Anterior cingulate cortex (tissue), 58 donors: Measurements from ENCODE around the gene MAP3K10.
"Not testable (repeated sequence)": the region's sequence is repeated elsewhere in the genome, so short reads cannot be mapped to it uniquely, and the experiment has no call there.

Experiments used
- DNase-seq, 58 donors: peaks; one replicate each; lab custom pipeline; 2025; lab: John Stamatoyannopoulos, UW

The MAP3K10 gene

GRCh38 chr19:40190891-40191835, at the start of gene MAP3K10:
Gene MAP3K10, plus strand, starts transcription at chr19:40191426. Its CDS starts 606 bp downstream, at chr19:40192032.
- peak; percentile 16 to 82 (median 70) for DNase-seq

- no peak for DNase-seq
Observed at GRCh38 chr19:40141551-40141950, 49.7 kb upstream of the MAP3K10 start.

- peak in 6 of 58 donors; percentile 3 to 50 (median 11) for DNase-seq
Observed at GRCh38 chr19:40143612-40144011, 47.6 kb upstream of the MAP3K10 start.

- no peak for DNase-seq
Observed at GRCh38 chr19:40144151-40144550, 47.1 kb upstream of the MAP3K10 start.

- no peak for DNase-seq
Observed at GRCh38 chr19:40144947-40145748, 46.1 kb upstream of the MAP3K10 start.

- not testable (repeated sequence) for DNase-seq
Observed at GRCh38 chr19:40145749-40146029, 45.5 kb upstream of the MAP3K10 start.

GRCh38 chr19:40147338-40147692, 43.9 kb upstream of the MAP3K10 start:
- no peak for DNase-seq

GRCh38 chr19:40147693-40148347, 43.4 kb upstream of the MAP3K10 start:
- peak in 2 of 58 donors; percentile 21 to 24 for DNase-seq

DNA sequence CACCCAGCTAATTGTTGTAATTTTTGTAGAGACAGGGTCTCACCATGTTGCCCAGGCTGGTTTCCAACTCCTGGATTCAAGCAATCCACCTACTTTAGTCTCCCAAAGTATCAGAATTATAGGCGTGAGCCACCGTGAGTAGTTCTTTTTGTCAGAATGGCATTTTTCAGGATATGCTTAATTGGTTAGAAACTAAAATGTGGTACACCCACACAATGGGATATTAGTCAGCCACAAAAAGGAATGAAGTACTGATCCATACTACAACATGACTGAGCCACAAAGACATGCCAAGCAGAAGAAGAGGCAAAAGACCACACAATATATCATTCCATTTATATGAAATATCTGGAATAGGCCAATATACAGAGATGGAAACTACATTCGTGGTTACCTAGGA, 41.7 kb upstream of the MAP3K10 start:
- DNase-seq = no peak

DNA sequence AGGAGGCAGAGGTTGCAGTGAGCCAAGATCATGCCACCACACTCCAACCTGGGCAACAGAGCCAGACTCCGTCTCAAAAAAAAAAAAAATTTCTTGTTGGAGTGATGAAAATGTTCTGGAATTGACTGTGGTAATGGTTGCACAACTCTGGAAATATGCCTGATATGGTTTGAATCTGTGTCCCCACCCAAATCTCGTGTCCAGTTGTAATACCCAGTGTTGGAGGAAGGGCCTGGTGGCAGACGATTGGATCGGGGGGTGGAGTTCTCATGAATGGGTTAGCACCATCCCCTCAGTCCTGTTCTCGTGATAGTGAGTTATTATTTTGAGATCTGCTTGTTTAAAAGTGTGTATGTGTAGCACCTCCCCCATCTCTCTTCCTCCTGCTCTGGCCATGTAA, 41.1 kb upstream of the MAP3K10 start:
- DNase-seq = no peak

DNA sequence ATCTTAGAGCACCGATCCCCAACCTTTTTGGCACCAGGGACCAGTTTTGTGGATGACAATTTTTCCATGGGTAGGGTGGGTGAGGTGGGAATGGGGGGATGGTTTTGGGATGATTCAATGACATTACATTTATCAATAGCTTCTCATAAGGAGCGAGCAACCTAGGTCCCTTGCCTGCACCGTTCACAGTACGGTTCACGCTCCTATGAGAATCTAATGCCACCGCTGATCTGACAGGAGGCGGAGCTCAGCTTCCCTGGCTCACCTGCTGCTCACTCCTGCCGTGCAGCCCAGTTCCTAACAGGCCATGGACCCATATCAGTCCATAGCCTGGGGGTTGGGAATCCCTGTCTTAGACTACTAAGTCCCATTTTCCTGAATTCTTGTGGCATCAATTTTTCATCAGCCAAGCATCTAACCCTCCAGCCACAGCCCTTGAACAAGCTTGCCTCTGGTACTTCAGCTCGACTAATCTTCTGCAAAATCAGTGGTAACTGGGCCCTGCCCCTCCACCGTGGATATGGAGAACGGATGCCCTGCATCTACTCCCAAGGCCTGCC, 37.0 kb upstream of the MAP3K10 start:
- no peak for DNase-seq

DNA sequence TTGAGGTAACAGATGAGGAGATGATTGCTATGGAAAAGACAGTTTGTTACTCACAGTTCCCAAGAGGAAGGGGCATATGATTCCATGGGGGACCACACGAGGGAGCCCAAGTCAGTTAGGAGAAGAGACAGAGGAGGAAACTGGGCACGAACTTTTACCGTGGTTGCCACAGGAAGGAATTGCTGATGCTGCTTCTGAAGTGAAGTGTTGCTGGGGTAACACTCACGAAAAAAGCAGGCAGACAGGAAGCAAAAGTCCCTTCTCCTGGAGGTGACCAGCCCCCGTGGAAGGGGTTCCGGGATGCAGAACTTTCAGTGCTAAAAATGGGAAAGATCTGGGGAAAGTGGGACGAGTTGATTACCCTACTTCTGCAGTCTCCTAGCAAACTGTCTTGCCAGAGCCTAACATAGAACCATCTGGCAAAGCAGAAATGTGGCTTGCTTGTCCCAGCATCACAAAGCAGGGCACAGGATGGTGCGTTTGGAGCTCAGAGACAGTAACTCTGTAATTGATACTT, 35.4 kb upstream of the MAP3K10 start:
- peak in 30 of 58 donors; percentile 9 to 70 (median 26) for DNase-seq

- no peak for DNase-seq
Observed at GRCh38 chr19:40157059-40157458, 34.2 kb upstream of the MAP3K10 start.

GRCh38 chr19:40159744-40160143, 31.5 kb upstream of the MAP3K10 start:
- DNase-seq = no peak

DNA sequence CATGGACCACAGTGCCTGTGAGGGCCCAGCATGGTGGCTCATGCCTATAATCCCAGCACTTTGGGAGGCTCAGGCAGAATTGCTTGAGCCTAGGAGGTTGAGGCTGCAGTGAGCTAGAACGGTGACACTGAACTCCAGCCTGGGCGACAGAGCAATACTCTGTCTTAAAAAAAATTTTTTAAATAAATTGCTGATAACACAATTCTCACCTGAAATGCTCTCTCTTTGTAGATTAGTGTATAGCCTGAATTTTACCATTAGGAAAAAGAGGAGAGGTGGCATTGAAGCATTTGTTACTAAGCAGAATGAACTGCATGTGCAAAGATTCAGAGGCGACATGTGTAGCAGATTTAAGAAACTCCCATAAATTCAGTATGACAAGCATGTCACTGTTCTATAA, 29.1 kb upstream of the MAP3K10 start:
- no peak for DNase-seq

- no peak for DNase-seq
Observed at GRCh38 chr19:40163541-40164129, 27.6 kb upstream of the MAP3K10 start.

- DNase-seq = peak in 20 of 58 donors; percentile 3 to 47 (median 20)
Observed at GRCh38 chr19:40165362-40165937, 25.8 kb upstream of the MAP3K10 start.

DNA sequence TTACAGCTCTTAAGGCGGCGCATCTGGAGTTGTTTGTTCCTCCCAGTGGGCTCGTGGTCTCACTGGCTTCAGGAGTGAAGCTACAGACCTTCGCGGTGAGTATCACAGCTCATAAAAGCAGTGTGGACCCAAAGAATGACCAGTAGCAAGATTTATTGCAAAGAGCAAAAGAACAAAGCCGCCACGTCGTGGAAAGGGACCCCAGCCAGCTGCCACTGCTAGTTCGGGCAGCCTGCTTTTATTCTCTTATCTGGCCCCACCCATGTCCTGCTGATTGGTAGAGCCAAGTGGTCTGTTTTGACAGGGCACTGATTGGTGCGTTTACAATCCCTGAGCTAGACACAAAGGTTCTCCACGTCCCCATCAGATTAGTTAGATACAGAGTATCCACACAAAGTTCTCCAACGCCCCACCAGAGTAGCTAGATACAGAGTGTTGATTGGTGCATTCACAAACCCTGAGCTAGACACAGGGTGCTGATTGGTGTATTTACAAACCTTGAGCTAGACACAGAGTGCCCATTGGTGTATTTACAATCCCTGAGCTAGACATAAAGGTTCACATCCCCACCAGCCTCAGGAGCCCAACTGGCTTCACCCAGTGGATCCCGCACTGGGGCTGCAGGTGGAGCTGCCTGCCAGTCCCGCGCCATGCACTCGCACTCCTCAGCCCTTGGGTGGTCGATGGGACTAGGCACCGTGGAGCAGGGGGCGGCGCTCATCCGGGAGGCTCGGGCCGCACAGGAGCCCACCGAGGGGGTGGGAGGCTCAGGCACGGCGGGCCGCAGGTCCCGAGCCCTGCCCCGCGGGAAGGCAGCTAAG, 21.5 kb upstream of the MAP3K10 start:
- DNase-seq = not testable (repeated sequence)
